IMR-90 (cell line): Measurements from ENCODE around the gene PEF1. TPM values are rescaled to one million over a fixed set of nuclear protein-coding genes. Genes with fewer than 3 reads are reported as not detected.
A peak's percentile ranks its signal among the peaks of the same experiment; 100 is the strongest.

ENCODE experiments used
- ATAC-seq: fragments of 200-7000 bp; cut with Tn5 transposase; 2 replicates; pipeline ENCODE4 v1.9.1; 2020; ENCODE audit warnings: low read depth, mild to moderate bottlenecking, moderate library complexity
- BruUV-seq: library from RNA; stranded (reverse); fragments of 400-500 nt; replicated peaks from 2 replicates; lab custom pipeline; 2021; lab: Mats Ljungman, UMichigan
- CTCF ChIA-PET: fragments of 300-600 bp; formaldehyde crosslinking; extraction: SDS; loops from one replicate; lab custom pipeline; 2021; ENCODE audit warnings: antibody characterized with exemption; lab: Yijun Ruan, JAX
- POLR2A ChIA-PET: fragments of 300-600 bp; sonication (Branson Sonifier 250); formaldehyde crosslinking; loops from one replicate; lab custom pipeline; 2022; ENCODE audit warnings: antibody characterized with exemption; ENCODE audit not compliant: unreplicated experiment; lab: Charles Lee
- DNase-seq: peaks from one replicate; pipeline ENCODE4 v3.0.0; 2013
- H2AFZ ChIP-seq: replicated peaks from 2 replicates; pipeline ENCODE3; 2013; ENCODE audit warnings: low read length, mild to moderate bottlenecking; ENCODE audit not compliant: poor library complexity
- H2AK5ac ChIP-seq: 2 replicates; pipeline ENCODE4 v1.6.1; 2013; ENCODE audit warnings: low read depth, low read length, inconsistent platforms
- H2AK9ac ChIP-seq: replicated peaks from 2 replicates; pipeline ENCODE3; 2013; ENCODE audit warnings: mild to moderate bottlenecking, low read depth, low read length, moderate library complexity; ENCODE audit not compliant: poor library complexity
- H2BK120ac ChIP-seq: 2 replicates; pipeline ENCODE4 v1.6.1; 2013; ENCODE audit warnings: low read depth, low read length, inconsistent platforms
- H2BK15ac ChIP-seq: 3 replicates; pipeline ENCODE4 v1.6.1; 2013; ENCODE audit warnings: low read depth, low read length, inconsistent platforms
- H2BK20ac ChIP-seq: 2 replicates; pipeline ENCODE4 v1.6.1; 2013; ENCODE audit warnings: low read depth, mild to moderate bottlenecking, inconsistent platforms, low read length, moderate library complexity
- H2BK5ac ChIP-seq: 2 replicates; pipeline ENCODE4 v1.6.1; 2013; ENCODE audit warnings: mild to moderate bottlenecking, low read depth, low read length, inconsistent platforms; ENCODE audit not compliant: poor library complexity, severe bottlenecking
- H3K14ac ChIP-seq: replicated peaks from 2 replicates; pipeline ENCODE4 v1.6.1; 2013; ENCODE audit warnings: low read depth, low read length, inconsistent platforms
- H3K18ac ChIP-seq: 2 replicates; pipeline ENCODE4 v1.6.1; 2013; ENCODE audit warnings: low read depth, low read length, control low read depth
- H3K23ac ChIP-seq: 2 replicates; pipeline ENCODE4 v1.6.1; 2013; ENCODE audit warnings: low read depth, low read length, inconsistent platforms
- H3K27ac ChIP-seq: 2 replicates; pipeline ENCODE4 v1.5.1; 2013; ENCODE audit warnings: mild to moderate bottlenecking, control low read depth, low read length; ENCODE audit not compliant: insufficient read depth
- H3K27me3 ChIP-seq: 2 replicates; pipeline ENCODE4 v1.6.1; 2013; ENCODE audit warnings: low read length; ENCODE audit not compliant: control insufficient read depth, insufficient read depth
- H3K36me3 ChIP-seq: 2 replicates; pipeline ENCODE4 v1.6.1; 2013; ENCODE audit warnings: low read length, mixed read lengths; ENCODE audit not compliant: control insufficient read depth, insufficient read depth
- H3K4ac ChIP-seq: 2 replicates; pipeline ENCODE4 v1.6.1; 2013; ENCODE audit warnings: low read depth, low read length, inconsistent platforms
- H3K4me1 ChIP-seq: 2 replicates; pipeline ENCODE4 v1.6.1; 2013; ENCODE audit warnings: low read length, mixed read lengths; ENCODE audit not compliant: control insufficient read depth, insufficient read depth
- H3K4me2 ChIP-seq: 2 replicates; pipeline ENCODE4 v1.6.1; 2013; ENCODE audit warnings: low read depth, mild to moderate bottlenecking, control low read depth, low read length, moderate library complexity
- H3K4me3 ChIP-seq: 2 replicates; pipeline ENCODE4 v1.5.1; 2013; ENCODE audit warnings: low read depth, mild to moderate bottlenecking, control low read depth, low read length, moderate library complexity; ENCODE audit not compliant: insufficient read depth
- H3K56ac ChIP-seq: 2 replicates; pipeline ENCODE4 v1.6.1; 2013; ENCODE audit warnings: low read length, inconsistent platforms; ENCODE audit not compliant: insufficient read depth; ENCODE audit errors: extremely low read depth
- H3K79me1 ChIP-seq, 2 experiments: 2 replicates each; pipeline ENCODE4 v1.6.1; 2013; ENCODE audit warnings: low read length in 2 of 2, inconsistent platforms in 1 of 2, low read depth in 1 of 2
- H3K9ac ChIP-seq: 2 replicates; pipeline ENCODE4 v1.6.1; 2013; ENCODE audit warnings: low read depth, low read length, control low read depth
- H3K9me1 ChIP-seq: 2 replicates; pipeline ENCODE4 v1.6.1; 2013; ENCODE audit warnings: low read length, inconsistent platforms; ENCODE audit not compliant: insufficient read depth
- H3K9me3 ChIP-seq: 2 replicates; pipeline ENCODE4 v1.6.1; 2013; ENCODE audit warnings: low read length; ENCODE audit not compliant: control insufficient read depth, insufficient read depth
- H4K20me1 ChIP-seq: 2 replicates; pipeline ENCODE4 v1.6.1; 2013; ENCODE audit warnings: low read length, inconsistent platforms; ENCODE audit not compliant: insufficient read depth
- H4K5ac ChIP-seq: 2 replicates; pipeline ENCODE4 v1.6.1; 2013; ENCODE audit warnings: mild to moderate bottlenecking, low read depth, low read length, control low read depth
- H4K8ac ChIP-seq, 2 experiments: 2 replicates each; pipeline ENCODE4 v1.6.1; 2013; ENCODE audit warnings: low read depth in 2 of 2, low read length in 2 of 2, control low read depth in 1 of 2, inconsistent platforms in 1 of 2
- H4K91ac ChIP-seq: 2 replicates; pipeline ENCODE4 v1.6.1; 2013; ENCODE audit warnings: low read depth, low read length, inconsistent platforms; ENCODE audit not compliant: insufficient read depth
- BHLHE40 ChIP-seq: fragments of 150-350 bp; IDR thresholded peaks from 2 replicates; pipeline ENCODE4 v1.6.1; 2016; ENCODE audit warnings: mild to moderate bottlenecking, low read depth, low read length
- CEBPB ChIP-seq: IDR thresholded peaks from 2 replicates; pipeline ENCODE4 v1.6.1; 2012; ENCODE audit warnings: low read depth, low read length, improper control_type of control experiment
- CHD1 ChIP-seq: IDR thresholded peaks from 2 replicates; pipeline ENCODE4 v1.6.1; 2012; ENCODE audit warnings: low read depth, low read length, improper control_type of control experiment
- NFE2L2 ChIP-seq: fragments of 150-350 bp; IDR thresholded peaks from 2 replicates; pipeline ENCODE4 v1.6.1; 2016; ENCODE audit warnings: low read depth, mild to moderate bottlenecking, low read length
- POLR2A ChIP-seq: IDR thresholded peaks from 2 replicates; pipeline ENCODE4 v1.6.1; 2012; ENCODE audit warnings: mild to moderate bottlenecking, low read depth, low read length
- WGBS, 2 experiments: methylation state at CpG; one replicate each; pipeline versions ENCODE4 v1.1.5 to v1.1.7; 2013; ENCODE audit warnings: missing lambda C conversion rate in 2 of 2; ENCODE audit not compliant: insufficient read length in 1 of 2; ENCODE audit errors: extremely low coverage in 2 of 2; 5-methylcytosine and 5-hydroxymethylcytosine counted together
- dilution Hi-C: fragments of 300-500 bp; cut with HindIII; formaldehyde crosslinking; loops from one replicate; pipeline ENCODE4 v1.14.3; 2018; ENCODE audit warnings: low sequenced_read_pairs; ENCODE audit not compliant: unreplicated experiment
- in situ Hi-C: fragments of 300-500 bp; cut with MboI; formaldehyde crosslinking; loops from 3 replicates; pipeline ENCODE4 v1.14.3; 2019; ENCODE audit warnings: low sequenced_read_pairs, inconsistent platforms, mixed read lengths
- intact Hi-C: fragments of 100-400 bp; cut with micrococcal nuclease; formaldehyde crosslinking; loops from 2 replicates; pipeline ENCODE4 v1.10.0; 2022
- polyA plus RNA-seq, 3 experiments: library from polyadenylated mRNA; depleted of rRNA; stranded (reverse); fragments of >200 nt; gene quantifications; 2 replicates each; pipeline ENCODE4 v1.2.3, GENCODE V29; 2012; ENCODE audit warnings: low replicate concordance in 1 of 3
- total RNA-seq: library from RNA; depleted of rRNA; stranded (reverse); fragments of >200 nt; gene quantifications from 2 replicates; pipeline ENCODE4 v1.2.3, GENCODE V29; 2012

Gene PEF1
- total and polyA plus RNA-seq, 2 of the 4 experiments (the other 2 are of a cell fraction): 84.2 to 104 TPM

DNA sequence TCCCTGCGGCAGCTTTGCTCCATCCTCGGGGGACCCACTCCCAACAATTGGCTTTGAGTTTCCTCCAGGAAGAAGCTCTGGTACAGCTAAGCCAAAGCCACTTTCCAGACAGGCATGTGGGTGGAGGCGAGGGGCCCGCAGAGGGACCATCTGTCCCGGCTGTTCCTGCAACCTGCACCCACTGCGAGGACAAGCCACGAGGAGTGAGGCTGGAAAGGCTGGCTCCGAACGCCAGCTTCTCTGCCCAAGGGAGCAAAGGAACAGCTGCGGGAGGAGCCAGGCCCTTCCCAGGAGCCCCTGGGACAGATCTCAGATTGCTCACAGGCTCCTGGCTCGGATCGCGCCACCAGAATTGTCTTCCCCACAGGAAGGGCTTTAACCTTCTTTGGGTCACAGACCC, 28.3 kb upstream of the PEF1 start:
- DNase-seq: no peak
- Histone ChIP-seq H3K18ac (no peak overlapping the region), H3K9me1 (peaks cover 7% of the 10 kb centered on the region; the same call in 1 of the 2 replicates), H2BK20ac (no peak overlapping the region), H3K79me1 (no peaks in the 10 kb centered on the region; a peak in 1 of 4 replicates), H3K27me3 (no peaks in the 10 kb centered on the region), H3K56ac (no peak overlapping the region), H3K36me3 (peaks cover 66% of the 10 kb centered on the region), H4K20me1 (no peaks in the 10 kb centered on the region), H3K4me2 (no peak overlapping the region), H4K91ac (no peak overlapping the region), H3K14ac (no peak overlapping the region), H2AK5ac (no peak overlapping the region), H2BK5ac (no peak overlapping the region), H3K4me3 (no peak overlapping the region), H2BK15ac (no peak overlapping the region), H3K9ac (no peak overlapping the region), H2AFZ (no peak overlapping the region), H4K5ac (no peak overlapping the region), H2BK120ac (no peak overlapping the region), H3K27ac (no peak overlapping the region), H3K23ac (no peak overlapping the region), H3K4me1 (peaks cover 9% of the 10 kb centered on the region; the same call in 1 of the 2 replicates), H3K9me3 (no peaks in the 10 kb centered on the region), H2AK9ac (peak overlapping the region; percentile 19), H3K4ac (no peak overlapping the region), H4K8ac (no peak overlapping the region)
- POLR2A ChIA-PET: no interaction called here
- no peak for ATAC-seq
- no peak for TF ChIP-seq POLR2A
- no peak for TF ChIP-seq CEBPB
- TF ChIP-seq NFE2L2: no peak
- TF ChIP-seq BHLHE40: no peak
- TF ChIP-seq CHD1: no peak
- in situ Hi-C loops (no loop called here), dilution Hi-C loops (no loop called here), intact Hi-C loops (no loop called here)
- no TSS peak for BruUV-seq
- CTCF ChIA-PET: no interaction called here
- 79% methylated on average over 8 of the region's 13 CpGs; no CpG with 5 or more reads in 1 of the 2 experiments for WGBS, 2 experiments
